GM12878 (cell line): ENCODE data around the gene IQSEC2. TPM values are rescaled to one million over a fixed set of nuclear protein-coding genes. Genes with fewer than 3 reads are reported as not detected.

Experiments used
- ATAC-seq: fragments of 200-7000 bp; cut with Tn5 transposase; 3 replicates; pipeline ENCODE4 v1.9.1; 2020; ENCODE audit warnings: mild to moderate bottlenecking, moderate library complexity
- BruUV-seq: library from RNA; stranded (reverse); fragments of 400-500 nt; replicated peaks from 2 replicates; lab custom pipeline; 2021; lab: Mats Ljungman, UMichigan
- CTCF ChIA-PET: fragments of 300-600 bp; sonication (Branson Sonifier 250); formaldehyde crosslinking; extraction: SDS; loops from one replicate; lab custom pipeline; 2021; ENCODE audit warnings: inconsistent platforms; lab: Yijun Ruan, JAX
- POLR2A ChIA-PET: fragments of 350-600 bp; formaldehyde crosslinking; extraction: SDS; loops from one replicate; lab custom pipeline; 2021; ENCODE audit warnings: inconsistent platforms; lab: Charles Lee
- RAD21 ChIA-PET: fragments of 300-600 bp; sonication (Branson Sonifier 250); formaldehyde crosslinking; loops from one replicate; lab custom pipeline; 2023; ENCODE audit warnings: antibody characterized with exemption; ENCODE audit not compliant: unreplicated experiment; lab: Charles Lee
- SMC1A ChIA-PET: fragments of 300-600 bp; sonication (Branson Sonifier 250); formaldehyde crosslinking; loops from one replicate; lab custom pipeline; 2023; ENCODE audit not compliant: unreplicated experiment, uncharacterized antibody; lab: Charles Lee
- DNase-seq: peaks from one replicate; pipeline ENCODE4 v3.0.0-alpha.2; 2011; ENCODE audit warnings: low read depth, low spot score
- FAIRE-seq: peaks from 3 replicates; lab custom pipeline; 2011; peaks lifted over from hg19 to GRCh38; lab: Jason Lieb, UNC
- H2AFZ ChIP-seq: 2 replicates; pipeline ENCODE4 v1.6.0; 2011; ENCODE audit warnings: low read depth, low read length, control low read depth; ENCODE audit not compliant: control insufficient read depth
- H3K27ac ChIP-seq: 2 replicates; pipeline ENCODE4 v1.5.1; 2011; ENCODE audit warnings: control low read depth; ENCODE audit not compliant: control insufficient read depth, insufficient read depth
- H3K27me3 ChIP-seq, 2 experiments: replicated peaks in 1 of 2; 2 replicates each; pipeline versions ENCODE4 v1.6.0 to v1.6.1; 2011; ENCODE audit warnings: low read length in 1 of 2; ENCODE audit not compliant: control insufficient read depth in 2 of 2, insufficient read depth in 2 of 2
- H3K36me3 ChIP-seq, 2 experiments: 2 replicates each; pipeline ENCODE4 v1.5.1; 2011; ENCODE audit warnings: low read length in 1 of 2; ENCODE audit not compliant: control insufficient read depth in 2 of 2, insufficient read depth in 2 of 2
- H3K4me1 ChIP-seq: 2 replicates; pipeline ENCODE4 v1.6.1; 2011; ENCODE audit warnings: mild to moderate bottlenecking, low read length, moderate library complexity, mixed read lengths; ENCODE audit not compliant: control insufficient read depth, insufficient read depth
- H3K4me2 ChIP-seq: 2 replicates; pipeline ENCODE4 v1.6.0; 2011; ENCODE audit warnings: control low read depth; ENCODE audit not compliant: control insufficient read depth, insufficient read depth
- H3K4me3 ChIP-seq: fragments of 200-600 bp; sonication (generic); 2 replicates; pipeline ENCODE4 v1.5.1; 2016
- H3K79me2 ChIP-seq: 2 replicates; pipeline ENCODE4 v1.6.0; 2011; ENCODE audit warnings: low read length; ENCODE audit not compliant: control insufficient read depth, insufficient read depth
- H3K9ac ChIP-seq: 2 replicates; pipeline ENCODE4 v1.8.0; 2011; ENCODE audit warnings: low read length, control low read depth, mixed read lengths; ENCODE audit not compliant: control insufficient read depth, insufficient read depth
- H3K9me3 ChIP-seq: replicated peaks from 3 replicates; pipeline ENCODE4 v1.5.1; 2011; ENCODE audit warnings: mild to moderate bottlenecking, low read length; ENCODE audit not compliant: control insufficient read depth, insufficient read depth
- H4K20me1 ChIP-seq: 2 replicates; pipeline ENCODE4 v1.6.0; 2011; ENCODE audit not compliant: control insufficient read depth, insufficient read depth
- ATF7 ChIP-seq: fragments of 450-650 bp; IDR thresholded peaks from 2 replicates; pipeline ENCODE4 v1.6.1; 2016; ENCODE audit warnings: low read depth, mild to moderate bottlenecking
- CBFB ChIP-seq: IDR thresholded peaks from 2 replicates; pipeline ENCODE4 v1.6.1; 2016; ENCODE audit warnings: antibody characterized with exemption, low read depth
- CHD2 ChIP-seq: IDR thresholded peaks from 2 replicates; pipeline ENCODE4 v1.6.1; 2011; ENCODE audit warnings: low read depth, low read length, improper control_type of control experiment, borderline replicate concordance
- DPF2 ChIP-seq: fragments of 450-650 bp; IDR thresholded peaks from 2 replicates; pipeline ENCODE4 v1.6.1; 2017; ENCODE audit warnings: mild to moderate bottlenecking
- E2F4 ChIP-seq: IDR thresholded peaks from 2 replicates; pipeline ENCODE4 v1.6.1; 2012; ENCODE audit warnings: low read depth, low read length, improper control_type of control experiment
- FOS ChIP-seq: IDR thresholded peaks from 3 replicates; pipeline ENCODE4 v1.6.1; 2011; ENCODE audit warnings: borderline replicate concordance; ENCODE audit not compliant: insufficient read length; ENCODE audit errors: extremely low read depth
- GATAD2B ChIP-seq: fragments of 450-650 bp; conservative IDR thresholded peaks from 2 replicates; pipeline ENCODE4 v1.6.1; 2017; ENCODE audit warnings: low read depth, mild to moderate bottlenecking, moderate library complexity
- HCFC1 ChIP-seq: fragments of 150-350 bp; IDR thresholded peaks from 2 replicates; pipeline ENCODE4 v1.6.1; 2014; ENCODE audit warnings: low read length
- IKZF1 ChIP-seq: fragments of 450-650 bp; conservative IDR thresholded peaks from 2 replicates; pipeline ENCODE4 v1.6.1; 2017; ENCODE audit warnings: antibody characterized with exemption, mild to moderate bottlenecking
- IRF4 ChIP-seq: IDR thresholded peaks from 2 replicates; pipeline ENCODE4 v1.6.1; 2011; ENCODE audit warnings: low read depth, low read length
- NFIC ChIP-seq: IDR thresholded peaks from 2 replicates; pipeline ENCODE4 v1.6.1; 2012; ENCODE audit warnings: low read depth, mild to moderate bottlenecking, inconsistent platforms, low read length, moderate library complexity
- PAX5 ChIP-seq: IDR thresholded peaks from 2 replicates; pipeline ENCODE4 v1.6.1; 2011; ENCODE audit warnings: low read depth, low read length, borderline replicate concordance
- PRDM15 ChIP-seq: fragments of 450-650 bp; formaldehyde crosslinking; IDR thresholded peaks from 2 replicates; pipeline ENCODE4 v1.4.0; 2020; ENCODE audit warnings: mild to moderate bottlenecking, moderate library complexity
- SRF ChIP-seq, 2 experiments: IDR thresholded peaks; 2 replicates each; pipeline ENCODE4 v1.6.1; 2011; ENCODE audit warnings: low read depth in 2 of 2, low read length in 2 of 2, mild to moderate bottlenecking in 1 of 2, moderate library complexity in 1 of 2
- WGBS: methylation state at CpG from one replicate; pipeline ENCODE4 v1.1.6; 2016; ENCODE audit warnings: low lambda C conversion rate; ENCODE audit not compliant: insufficient replicate concordance, insufficient coverage; ENCODE audit errors: missing lambda C conversion rate; 5-methylcytosine and 5-hydroxymethylcytosine counted together
- in situ Hi-C: fragments of 300-500 bp; cut with MboI; formaldehyde crosslinking; loops from 9 replicates; pipeline ENCODE4 v1.14.3; 2018; ENCODE audit warnings: mixed read lengths
- intact Hi-C: fragments of 100-400 bp; cut with micrococcal nuclease; formaldehyde crosslinking; loops from one replicate; pipeline ENCODE4 v1.14.2; 2022; ENCODE audit not compliant: unreplicated experiment
- polyA plus RNA-seq, 11 experiments: library from polyadenylated mRNA; depleted of rRNA in 4 of 11; unstranded in 6 of 11; stranded (reverse) in 5 of 11; fragments of >200 nt; fragmentation: Nextera tagmentation in 4 of 11; fragmentation: Illumina TruSeq in 1 of 11; extraction: Ambion mirVana in 4 of 11; extraction: Trizol in 1 of 11; gene quantifications; 1 replicate in 1 of 11; 2 replicates in 10 of 11; pipeline versions ENCODE4 v1.2.1 to v1.2.3, GENCODE V29; 2011 to 2016; ENCODE audit warnings: inconsistent platforms in 2 of 11, missing spikeins in 2 of 11, low read depth in 1 of 11
- total RNA-seq, 4 experiments: library from RNA; depleted of rRNA in 3 of 4; stranded (reverse); fragments of >200 nt in 3 of 4; fragmentation: Illumina TruSeq in 1 of 4; extraction: Trizol in 1 of 4; gene quantifications; 2 replicates each; pipeline versions ENCODE4 v1.2.1 to v1.2.3, GENCODE V29; 2013 to 2021

The IQSEC2 gene
- total and polyA plus RNA-seq, 10 of the 15 experiments (the other 5 are each of a cell fraction or from before 2014, with no cell fraction given), result 0.01 to 0.23 (median 0.04) TPM; not detected in 3

- TF ChIP-seq PRDM15 (CRISPR knock-in tag) (no peak), CHD2 (no peak)
- TF ChIP-seq, all 136 proteins: peak for 0
Observed at GRCh38 chrX:53260836-53261235, 20.5 kb downstream of the IQSEC2 start (continued).

- BruUV-seq, result no TSS peak
- in situ Hi-C loops (no loop called here), intact Hi-C loops (no loop called here)
- 29% methylated on average over 6 of the region's 6 CpGs for WGBS
- Histone ChIP-seq H3K79me2 (no peaks in the 10 kb centered on the region), H3K9ac (no peak overlapping the region), H4K20me1 (no peaks in the 10 kb centered on the region), H3K27me3 (peaks cover 0 to 2% of the 10 kb centered on the region in 2 experiments; a peak in 2 of 4 replicates), H3K4me3 (no peak overlapping the region), H3K27ac (no peak overlapping the region), H3K9me3 (no peaks in the 10 kb centered on the region), H2AFZ (no peak overlapping the region), H3K4me1 (no peaks in the 10 kb centered on the region), H3K36me3 (no peaks in the 10 kb centered on the region), H3K4me2 (no peak overlapping the region)
- ATAC-seq (no peak), DNase-seq (no peak), FAIRE-seq (no peak)
- ChIA-PET RAD21 (no interaction called here), SMC1A (interaction anchor here (1.4 kb wide), 1 partner anchor 11 kb away, joined by 3 read pairs; no protein-coding TSS in a partner anchor), POLR2A (no interaction called here), CTCF (no interaction called here)
- TF ChIP-seq IKZF1 (no peak), E2F4 (no peak), DPF2 (no peak), PAX5 (no peak), FOS (no peak), NFIC (no peak), ATF7 (no peak), HCFC1 (no peak), IRF4 (no peak), CBFB (no peak), GATAD2B (no peak), SRF (IDR thresholded peaks at IDR 0.05; ENCODE audit: low read depth in 2 of 2, low read length in 2 of 2) (no peak)
Observed at GRCh38 chrX:53257670-53258423, 23.5 kb downstream of the IQSEC2 start.
